ENCODE results near the gene ARHGAP4. TPM values are rescaled to one million over a fixed set of nuclear protein-coding genes. Genes with fewer than 3 reads are reported as not detected.

ARHGAP4 gene
- total RNA-seq, 2 donors from 2014 or later, result 56.0 to 65.0 TPM

- H3K27ac Mint-ChIP-seq, result no peak overlapping the region
- peaks cover 8% of the 10 kb centered on the region for H3K36me3 ChIP-seq (ENCODE audit: control insufficient read depth, insufficient read depth, low read length)
- peaks cover 15% of the 10 kb centered on the region for H3K36me3 Mint-ChIP-seq (ENCODE audit: low read depth)
- no peaks in the 10 kb centered on the region for H3K9me3 ChIP-seq (ENCODE audit: control insufficient read depth, low read length)
- peaks cover 1% of the 10 kb centered on the region for H3K27me3 Mint-ChIP-seq (ENCODE audit: insufficient read depth)
- H3K4me1 Mint-ChIP-seq, result peaks cover 7% of the 10 kb centered on the region
- H3K4me3 ChIP-seq (ENCODE audit: low read length), result no peak overlapping the region
- no peak for TF ChIP-seq CTCF (conservative IDR thresholded peaks at IDR 0.05)
- peaks cover 70% of the 10 kb centered on the region for H3K9me3 Mint-ChIP-seq
- no peak overlapping the region for H3K9ac ChIP-seq (ENCODE audit: extremely low read depth, low read length, poor library complexity, severe bottlenecking)
- no peaks in the 10 kb centered on the region for H3K4me1 ChIP-seq (ENCODE audit: control insufficient read depth, insufficient read depth, low read length)
- no peaks in the 10 kb centered on the region for H3K27me3 ChIP-seq (ENCODE audit: control insufficient read depth, insufficient read depth, low read length, poor library complexity, severe bottlenecking)
- no peak overlapping the region for H3K4me3 Mint-ChIP-seq
- WGBS, 2 experiments (ENCODE audit: insufficient coverage in 1 of 2, insufficient read length in 1 of 2), result 80 to 93% methylated on average over 1 to 11 of the region's 13 CpGs
- no peak overlapping the region for H3K27ac ChIP-seq (ENCODE audit: low read depth, low read length)
- no peak for DNase-seq
These were observed 6.3 kb upstream of the ARHGAP4 start for GRCh38 chrX:153932220-153932915.

GRCh38 chrX:153931748-153932147, 5.7 kb upstream of the ARHGAP4 start:
- H3K4me3 Mint-ChIP-seq, result no peak overlapping the region

GRCh38 chrX:153931151-153931550, 5.1 kb upstream of the ARHGAP4 start:
- H3K9me3 ChIP-seq (ENCODE audit: control insufficient read depth, low read length), result no peaks in the 10 kb centered on the region
- H3K4me1 ChIP-seq (ENCODE audit: control insufficient read depth, insufficient read depth, low read length), result no peaks in the 10 kb centered on the region
- Mint-ChIP-seq H3K4me3 (no peak overlapping the region), H3K27me3 (ENCODE audit: insufficient read depth) (no peaks in the 10 kb centered on the region), H3K9me3 (peaks cover 69% of the 10 kb centered on the region), H3K27ac (no peak overlapping the region), H3K4me1 (peaks cover 7% of the 10 kb centered on the region), H3K36me3 (ENCODE audit: low read depth) (peaks cover 14% of the 10 kb centered on the region)
- TF ChIP-seq CTCF (conservative IDR thresholded peaks at IDR 0.05), result no peak
- H3K9ac ChIP-seq (ENCODE audit: extremely low read depth, low read length, poor library complexity, severe bottlenecking), result no peak overlapping the region
- H3K27me3 ChIP-seq (ENCODE audit: control insufficient read depth, insufficient read depth, low read length, poor library complexity, severe bottlenecking), result no peaks in the 10 kb centered on the region
- peaks cover 8% of the 10 kb centered on the region for H3K36me3 ChIP-seq (ENCODE audit: control insufficient read depth, insufficient read depth, low read length)
- H3K4me3 ChIP-seq (ENCODE audit: low read length), result no peak overlapping the region
- no peak for DNase-seq
- 88 to 100% methylated on average over 2 to 8 of the region's 8 CpGs for WGBS, 2 experiments (ENCODE audit: insufficient coverage in 1 of 2, insufficient read length in 1 of 2)
- no peak overlapping the region for H3K27ac ChIP-seq (ENCODE audit: low read depth, low read length)

More at GRCh38 chrX:153931748-153932147, 5.7 kb upstream of the ARHGAP4 start:
- Mint-ChIP-seq H3K27ac (no peak overlapping the region), H3K36me3 (ENCODE audit: low read depth) (peaks cover 15% of the 10 kb centered on the region), H3K4me1 (peaks cover 7% of the 10 kb centered on the region), H3K27me3 (ENCODE audit: insufficient read depth) (peaks cover 1% of the 10 kb centered on the region), H3K9me3 (peaks cover 72% of the 10 kb centered on the region)
- no peak for DNase-seq
- Histone ChIP-seq H3K36me3 (ENCODE audit: control insufficient read depth, insufficient read depth, low read length) (peaks cover 8% of the 10 kb centered on the region), H3K4me1 (ENCODE audit: control insufficient read depth, insufficient read depth, low read length) (no peaks in the 10 kb centered on the region), H3K27me3 (ENCODE audit: control insufficient read depth, insufficient read depth, low read length, poor library complexity, severe bottlenecking) (no peaks in the 10 kb centered on the region), H3K9me3 (ENCODE audit: control insufficient read depth, low read length) (no peaks in the 10 kb centered on the region), H3K4me3 (ENCODE audit: low read length) (no peak overlapping the region), H3K9ac (ENCODE audit: extremely low read depth, low read length, poor library complexity, severe bottlenecking) (no peak overlapping the region), H3K27ac (ENCODE audit: low read depth, low read length) (no peak overlapping the region)
- WGBS, 2 experiments (ENCODE audit: insufficient coverage in 1 of 2, insufficient read length in 1 of 2), result 97% methylated on average over 5 to 11 of the region's 13 CpGs
- TF ChIP-seq CTCF (conservative IDR thresholded peaks at IDR 0.05), result no peak
